H9 (cell line): ENCODE measurements around the gene ANKRD40. TPM values are rescaled to one million over a fixed set of nuclear protein-coding genes. Genes with fewer than 3 reads are reported as not detected.

ENCODE experiments used
- DNase-seq: peaks from one replicate; pipeline ENCODE4 v3.0.0-alpha.2; 2017
- H2AFZ ChIP-seq: one replicate; pipeline ENCODE4 v1.6.1; 2013; ENCODE audit warnings: mild to moderate bottlenecking, low read length, control low read depth, moderate library complexity
- H2AK5ac ChIP-seq: 2 replicates; pipeline ENCODE4 v1.6.1; 2013; ENCODE audit warnings: low read length, control low read depth, mixed read lengths; ENCODE audit not compliant: insufficient read length
- H2BK120ac ChIP-seq: one replicate; pipeline ENCODE4 v1.6.1; 2013; ENCODE audit warnings: low read depth, mild to moderate bottlenecking, low read length, control low read depth, inconsistent platforms; ENCODE audit not compliant: poor library complexity, severe bottlenecking
- H2BK12ac ChIP-seq: 2 replicates; pipeline ENCODE4 v1.6.1; 2013; ENCODE audit warnings: low read length, control low read depth, mixed read lengths, low read depth; ENCODE audit not compliant: insufficient read length
- H2BK15ac ChIP-seq: 2 replicates; pipeline ENCODE4 v1.6.1; 2013; ENCODE audit warnings: low read depth, low read length, control low read depth
- H2BK20ac ChIP-seq: one replicate; pipeline ENCODE4 v1.6.1; 2013; ENCODE audit warnings: low read depth, mild to moderate bottlenecking, low read length, control low read depth, inconsistent platforms; ENCODE audit not compliant: poor library complexity, severe bottlenecking
- H2BK5ac ChIP-seq: 2 replicates; pipeline ENCODE4 v1.6.1; 2013; ENCODE audit warnings: low read length, control low read depth, mixed read lengths; ENCODE audit not compliant: insufficient read length
- H3K14ac ChIP-seq: 2 replicates; pipeline ENCODE4 v1.6.1; 2013; ENCODE audit warnings: low read length, control low read depth; ENCODE audit not compliant: insufficient read depth
- H3K18ac ChIP-seq: 2 replicates; pipeline ENCODE4 v1.6.1; 2013; ENCODE audit warnings: low read depth, mild to moderate bottlenecking, mixed read lengths, low read length, control low read depth; ENCODE audit not compliant: insufficient read length
- H3K23ac ChIP-seq: 2 replicates; pipeline ENCODE4 v1.6.1; 2013; ENCODE audit warnings: low read length, control low read depth, mixed read lengths, low read depth; ENCODE audit not compliant: insufficient read length
- H3K23me2 ChIP-seq: 2 replicates; pipeline ENCODE4 v1.6.1; 2013; ENCODE audit warnings: low read depth, mild to moderate bottlenecking, mixed read lengths, low read length, control low read depth; ENCODE audit not compliant: insufficient read length, poor library complexity, severe bottlenecking
- H3K27ac ChIP-seq: 2 replicates; pipeline ENCODE4 v1.5.1; 2013; ENCODE audit warnings: low read length, control low read depth, mixed read lengths, low read depth; ENCODE audit not compliant: insufficient read length
- H3K27me3 ChIP-seq: 2 replicates; pipeline ENCODE4 v1.6.1; 2013; ENCODE audit warnings: low read length, control low read depth, inconsistent platforms; ENCODE audit not compliant: insufficient read depth
- H3K4ac ChIP-seq: 2 replicates; pipeline ENCODE4 v1.6.1; 2013; ENCODE audit warnings: low read depth, mild to moderate bottlenecking, control low read depth, inconsistent platforms, low read length, moderate library complexity
- H3K4me1 ChIP-seq: 2 replicates; pipeline ENCODE4 v1.6.1; 2013; ENCODE audit warnings: low read length, control low read depth, inconsistent platforms; ENCODE audit not compliant: insufficient read depth
- H3K4me2 ChIP-seq: 2 replicates; pipeline ENCODE4 v1.6.1; 2013; ENCODE audit warnings: low read length, control low read depth, mixed read lengths; ENCODE audit not compliant: insufficient read length, insufficient read depth
- H3K56ac ChIP-seq: 2 replicates; pipeline ENCODE4 v1.6.1; 2013; ENCODE audit warnings: low read depth, mild to moderate bottlenecking, mixed read lengths, low read length, control low read depth; ENCODE audit not compliant: insufficient read length
- H3K79me1 ChIP-seq: 2 replicates; pipeline ENCODE4 v1.6.1; 2013; ENCODE audit warnings: low read depth, mild to moderate bottlenecking, moderate library complexity, low read length, control low read depth, inconsistent platforms; ENCODE audit not compliant: insufficient read depth, poor library complexity, severe bottlenecking
- H3K79me2 ChIP-seq: 2 replicates; pipeline ENCODE4 v1.6.1; 2013; ENCODE audit warnings: low read length, control low read depth, inconsistent platforms; ENCODE audit not compliant: insufficient read depth
- H3K9ac ChIP-seq: 2 replicates; pipeline ENCODE4 v1.6.1; 2013; ENCODE audit warnings: low read length, control low read depth, mixed read lengths; ENCODE audit not compliant: insufficient read length; ENCODE audit errors: extremely low read depth
- H3K9me3 ChIP-seq: one replicate; pipeline ENCODE4 v1.6.1; 2013; ENCODE audit warnings: low read depth, low read length, inconsistent platforms; ENCODE audit not compliant: control insufficient read depth
- H3T11ph ChIP-seq: one replicate; pipeline ENCODE4 v1.6.1; 2013; ENCODE audit warnings: mild to moderate bottlenecking, low read length, control low read depth, inconsistent platforms
- H4K20me1 ChIP-seq: one replicate; pipeline ENCODE4 v1.6.1; 2013; ENCODE audit not compliant: control insufficient read depth, insufficient read length, insufficient read depth
- H4K5ac ChIP-seq: 2 replicates; pipeline ENCODE4 v1.6.1; 2013; ENCODE audit warnings: low read depth, mild to moderate bottlenecking, mixed read lengths, low read length, control low read depth; ENCODE audit not compliant: insufficient read length
- H4K8ac ChIP-seq: replicated peaks from 2 replicates; pipeline ENCODE4 v1.6.1; 2013; ENCODE audit warnings: low read length, control low read depth, mixed read lengths, low read depth; ENCODE audit not compliant: insufficient read length
- H4K91ac ChIP-seq: 2 replicates; pipeline ENCODE4 v1.6.1; 2013; ENCODE audit warnings: low read depth, mild to moderate bottlenecking, moderate library complexity, mixed read lengths, low read length, control low read depth; ENCODE audit not compliant: insufficient read length
- H3K27ac Mint-ChIP-seq, 3 experiments: 2 replicates in 2 of 3; 3 replicates in 1 of 3; pipeline ENCODE4 v1.8.0; 2020 to 2021; ENCODE audit warnings: mixed read lengths in 3 of 3, mild to moderate bottlenecking in 1 of 3, moderate library complexity in 1 of 3
- H3K27me3 Mint-ChIP-seq: 2 replicates; pipeline ENCODE4 v1.8.0; 2021; ENCODE audit warnings: low read depth, mild to moderate bottlenecking, moderate library complexity, mixed read lengths
- H3K36me3 Mint-ChIP-seq, 3 experiments: 2 replicates in 2 of 3; 3 replicates in 1 of 3; pipeline ENCODE4 v1.8.0; 2020 to 2021; ENCODE audit warnings: low read depth in 3 of 3, mixed read lengths in 3 of 3; ENCODE audit not compliant: insufficient read depth in 1 of 3
- H3K4me1 Mint-ChIP-seq, 2 experiments: 2 replicates each; pipeline ENCODE4 v1.8.0; 2020; ENCODE audit warnings: mixed read lengths in 2 of 2
- H3K4me3 Mint-ChIP-seq, 2 experiments: 2 replicates in 1 of 2; 3 replicates in 1 of 2; pipeline ENCODE4 v1.8.0; 2020 to 2021; ENCODE audit warnings: mild to moderate bottlenecking in 2 of 2, mixed read lengths in 2 of 2, moderate library complexity in 1 of 2
- H3K9me3 Mint-ChIP-seq, 2 experiments: 2 replicates in 1 of 2; 3 replicates in 1 of 2; pipeline ENCODE4 v1.8.0; 2020; ENCODE audit warnings: mild to moderate bottlenecking in 2 of 2, mixed read lengths in 2 of 2, moderate library complexity in 1 of 2
- WGBS: extraction: QIAGEN DNeasy Blood & Tissue Kit; methylation state at CpG from one replicate; pipeline ENCODE4 v1.1.7; 2013; ENCODE audit warnings: missing lambda C conversion rate, low lambda C conversion rate, mixed read lengths; ENCODE audit not compliant: insufficient read length; ENCODE audit errors: extremely low coverage; 5-methylcytosine and 5-hydroxymethylcytosine counted together
- total RNA-seq: library from RNA; stranded (reverse); gene quantifications from 2 replicates; pipeline ENCODE4 v1.2.1, GENCODE V29; 2021
- TF ChIP-seq, protein P1 (sequence below): fragments of 200-600 bp; sonication (generic); conservative IDR thresholded peaks from 3 replicates; pipeline ENCODE4 v1.8.0; 2021; ENCODE audit warnings: antibody characterized with exemption, mild to moderate bottlenecking

ANKRD40 gene
- total RNA-seq, 1 experiment from 2014 or later: 54.3 TPM

DNA sequence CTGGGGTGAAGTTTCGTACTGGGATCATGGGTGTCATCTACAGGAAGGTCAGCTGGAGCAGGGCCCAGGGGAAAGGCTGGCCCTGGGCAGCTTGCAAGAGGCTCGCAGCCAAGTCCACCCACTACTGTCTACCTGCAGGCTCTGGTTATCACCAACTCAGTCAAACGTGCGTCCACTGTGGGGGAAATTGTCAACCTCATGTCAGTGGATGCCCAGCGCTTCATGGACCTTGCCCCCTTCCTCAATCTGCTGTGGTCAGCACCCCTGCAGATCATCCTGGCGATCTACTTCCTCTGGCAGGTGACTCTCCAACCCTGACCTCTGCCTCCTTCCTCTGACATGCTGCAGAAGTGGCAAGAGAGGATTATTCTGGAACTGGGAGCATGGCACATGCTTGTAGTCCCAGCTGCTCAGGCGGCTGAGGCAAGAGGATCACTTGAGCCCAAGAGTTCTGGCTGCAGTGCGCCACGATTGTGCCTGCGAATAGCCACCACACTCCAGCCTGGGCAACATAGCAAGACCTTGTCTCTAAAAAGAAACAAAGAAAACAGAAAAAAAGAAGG, 43.8 kb downstream of the ANKRD40 start:
- H3K23ac ChIP-seq: no peak overlapping the region
- no peak overlapping the region for H3T11ph ChIP-seq
- Mint-ChIP-seq H3K9me3 (no peaks in the 10 kb centered on the region), H3K4me3 (no peak overlapping the region), H3K27me3 (peaks cover 9% of the 10 kb centered on the region), H3K27ac (no peak overlapping the region; a peak in 1 of 7 replicates), H3K36me3 (no peaks in the 10 kb centered on the region; a peak in 1 of 7 replicates), H3K4me1 (peaks cover 40 to 44% of the 10 kb centered on the region in 2 experiments)
- no peak overlapping the region for H3K18ac ChIP-seq
- H3K9ac ChIP-seq: no peak overlapping the region
- H3K4ac ChIP-seq: no peak overlapping the region
- no peak overlapping the region for H3K14ac ChIP-seq
- WGBS: no CpG with 5 or more reads among the region's 10 CpGs
- H4K5ac ChIP-seq: no peak overlapping the region
- H3K9me3 ChIP-seq: no peaks in the 10 kb centered on the region
- no peak overlapping the region for H4K8ac ChIP-seq
- TF ChIP-seq, protein P1, sequence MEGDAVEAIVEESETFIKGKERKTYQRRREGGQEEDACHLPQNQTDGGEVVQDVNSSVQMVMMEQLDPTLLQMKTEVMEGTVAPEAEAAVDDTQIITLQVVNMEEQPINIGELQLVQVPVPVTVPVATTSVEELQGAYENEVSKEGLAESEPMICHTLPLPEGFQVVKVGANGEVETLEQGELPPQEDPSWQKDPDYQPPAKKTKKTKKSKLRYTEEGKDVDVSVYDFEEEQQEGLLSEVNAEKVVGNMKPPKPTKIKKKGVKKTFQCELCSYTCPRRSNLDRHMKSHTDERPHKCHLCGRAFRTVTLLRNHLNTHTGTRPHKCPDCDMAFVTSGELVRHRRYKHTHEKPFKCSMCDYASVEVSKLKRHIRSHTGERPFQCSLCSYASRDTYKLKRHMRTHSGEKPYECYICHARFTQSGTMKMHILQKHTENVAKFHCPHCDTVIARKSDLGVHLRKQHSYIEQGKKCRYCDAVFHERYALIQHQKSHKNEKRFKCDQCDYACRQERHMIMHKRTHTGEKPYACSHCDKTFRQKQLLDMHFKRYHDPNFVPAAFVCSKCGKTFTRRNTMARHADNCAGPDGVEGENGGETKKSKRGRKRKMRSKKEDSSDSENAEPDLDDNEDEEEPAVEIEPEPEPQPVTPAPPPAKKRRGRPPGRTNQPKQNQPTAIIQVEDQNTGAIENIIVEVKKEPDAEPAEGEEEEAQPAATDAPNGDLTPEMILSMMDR: no peak
- no peaks in the 10 kb centered on the region for H4K20me1 ChIP-seq
- H4K91ac ChIP-seq: no peak overlapping the region
- no peak overlapping the region for H2BK12ac ChIP-seq
- H3K4me1 ChIP-seq: peaks cover 6% of the 10 kb centered on the region; the same call in 1 of the 2 replicates
- H3K23me2 ChIP-seq: no peaks in the 10 kb centered on the region
- H3K4me2 ChIP-seq: no peak overlapping the region
- H2AFZ ChIP-seq: no peak overlapping the region
- no peak overlapping the region for H2BK120ac ChIP-seq
- no peak overlapping the region for H2BK5ac ChIP-seq
- no peak overlapping the region for H2BK15ac ChIP-seq
- no peak overlapping the region for H2AK5ac ChIP-seq
- DNase-seq: no peak
- H3K27ac ChIP-seq: no peak overlapping the region
- H3K79me2 ChIP-seq: no peaks in the 10 kb centered on the region
- H3K56ac ChIP-seq: no peak overlapping the region
- H3K79me1 ChIP-seq: no peaks in the 10 kb centered on the region
- no peak overlapping the region for H2BK20ac ChIP-seq
- no peaks in the 10 kb centered on the region for H3K27me3 ChIP-seq
